ENCODE data around the gene ITGA2B. TPM values are rescaled to one million over a fixed set of nuclear protein-coding genes. Genes with fewer than 3 reads are reported as not detected.
"Not testable (repeated sequence)": the region's sequence is repeated elsewhere in the genome, so short reads cannot be mapped to it uniquely, and the experiment has no call there.

The ITGA2B gene
- total RNA-seq, 1 experiment from 2014 or later, result 8.3 TPM

- H3K23me2 ChIP-seq (ENCODE audit: insufficient read length, low read depth, low read length, poor library complexity, severe bottlenecking); H2BK120ac ChIP-seq (ENCODE audit: low read depth, low read length, poor library complexity, severe bottlenecking); H3K4me1 ChIP-seq (ENCODE audit: insufficient read depth, low read length); H4K20me1 ChIP-seq (ENCODE audit: control insufficient read depth, insufficient read depth, insufficient read length); H3K4me3 Mint-ChIP-seq; H3K9me3 ChIP-seq (ENCODE audit: control insufficient read depth, low read depth, low read length); H3K56ac ChIP-seq (ENCODE audit: insufficient read length, low read depth, low read length); H3K18ac ChIP-seq (ENCODE audit: insufficient read length, low read depth, low read length); H3K36me3 Mint-ChIP-seq (ENCODE audit: insufficient read depth in 1 of 3, low read depth in 3 of 3); H4K91ac ChIP-seq (ENCODE audit: insufficient read length, low read depth, low read length); H3K79me2 ChIP-seq (ENCODE audit: insufficient read depth, low read length); H3K9ac ChIP-seq (ENCODE audit: extremely low read depth, insufficient read length, low read length); H2AFZ ChIP-seq (ENCODE audit: low read length); H2AK5ac ChIP-seq (ENCODE audit: insufficient read length, low read length); H3K14ac ChIP-seq (ENCODE audit: insufficient read depth, low read length); H4K8ac ChIP-seq (replicated peaks; ENCODE audit: insufficient read length, low read depth, low read length); H3K27me3 ChIP-seq (ENCODE audit: insufficient read depth, low read length); H4K5ac ChIP-seq (ENCODE audit: insufficient read length, low read depth, low read length); H2BK5ac ChIP-seq (ENCODE audit: insufficient read length, low read length); H3K23ac ChIP-seq (ENCODE audit: insufficient read length, low read depth, low read length); H3T11ph ChIP-seq (ENCODE audit: low read length); H3K4me2 ChIP-seq (ENCODE audit: insufficient read depth, insufficient read length, low read length); DNase-seq; H2BK20ac ChIP-seq (ENCODE audit: low read depth, low read length, poor library complexity, severe bottlenecking); H3K79me1 ChIP-seq (ENCODE audit: insufficient read depth, low read depth, low read length, poor library complexity, severe bottlenecking); H2BK12ac ChIP-seq (ENCODE audit: insufficient read length, low read depth, low read length); H3K27ac ChIP-seq (ENCODE audit: insufficient read length, low read depth, low read length); H2BK15ac ChIP-seq (ENCODE audit: low read depth, low read length); H3K4ac ChIP-seq (ENCODE audit: low read depth, low read length); H3K9me3 Mint-ChIP-seq: not testable (repeated sequence)
- Mint-ChIP-seq H3K27ac (peak overlapping the region in 2 of 3 experiments; percentile 7 to 48; a peak in 1 of 7 replicates), H3K27me3 (ENCODE audit: low read depth) (peaks cover 37% of the 10 kb centered on the region), H3K4me1 (peaks cover 10 to 17% of the 10 kb centered on the region in 2 experiments)
- 100% methylated on average over 2 of the region's 42 CpGs for WGBS (ENCODE audit: extremely low coverage, insufficient read length, low lambda C conversion rate)
These were observed 20.8 kb downstream of the ITGA2B start for GRCh38 chr17:44368391-44369243.

Data from H9 (cell line).